Measurements from ENCODE around the gene CTPS1.

The CTPS1 gene

GRCh38 chr1:41025979-41026819 is 46.7 kb downstream of the CTPS1 start:
- DNase-seq = no peak

- no peak for DNase-seq
Measured at GRCh38 chr1:41028034-41028642, 48.6 kb downstream of the CTPS1 start.

GRCh38 chr1:41030872-41031616 is 51.5 kb downstream of the CTPS1 start:
- no peak for DNase-seq

DNA sequence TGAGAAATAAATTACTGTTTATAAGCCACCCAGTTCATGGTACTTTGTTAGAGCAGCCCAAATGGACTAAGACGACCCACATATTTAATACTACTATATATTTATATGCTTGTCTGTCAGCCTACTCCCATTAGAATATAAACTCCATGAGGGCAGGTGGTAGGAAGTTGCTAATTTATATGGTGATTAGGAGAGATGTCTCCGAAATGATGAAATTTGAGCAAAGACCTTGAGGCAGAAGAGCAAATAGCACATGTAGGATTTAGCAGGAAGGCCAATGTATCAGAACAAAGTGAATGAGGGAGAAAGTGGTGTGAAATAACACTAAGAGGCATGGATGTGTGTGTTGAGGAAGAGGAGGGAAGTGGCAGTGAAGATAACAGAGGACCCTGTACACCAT is 52.7 kb downstream of the CTPS1 start:
- no peak for DNase-seq

DNA sequence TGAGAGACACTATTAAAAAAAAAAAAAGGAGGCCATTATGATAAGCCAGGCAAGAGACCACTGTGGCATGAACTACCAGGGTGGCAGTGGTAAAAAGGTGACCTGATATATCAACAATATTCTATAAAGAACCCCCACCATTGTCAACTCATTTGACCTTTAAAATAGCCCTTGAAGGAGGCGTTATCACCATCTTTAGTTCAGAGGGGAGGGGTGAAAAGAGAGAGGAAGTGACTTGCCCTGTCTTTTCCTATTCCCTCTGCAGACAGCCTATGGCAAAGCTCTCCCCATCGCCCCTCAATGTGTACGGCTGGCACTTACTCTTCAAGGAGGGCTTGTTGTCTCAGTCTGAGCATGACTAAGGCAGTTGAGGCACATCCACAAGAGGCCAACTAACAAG is 53.8 kb downstream of the CTPS1 start:
- no peak for DNase-seq

GRCh38 chr1:41037116-41037903 is 57.8 kb downstream of the CTPS1 start:
- DNase-seq = no peak

GRCh38 chr1:41038110-41038509 is 58.6 kb downstream of the CTPS1 start:
- DNase-seq = no peak

GRCh38 chr1:41041614-41042270 is 62.2 kb downstream of the CTPS1 start:
- DNase-seq = peak; percentile 62 to 63

DNA sequence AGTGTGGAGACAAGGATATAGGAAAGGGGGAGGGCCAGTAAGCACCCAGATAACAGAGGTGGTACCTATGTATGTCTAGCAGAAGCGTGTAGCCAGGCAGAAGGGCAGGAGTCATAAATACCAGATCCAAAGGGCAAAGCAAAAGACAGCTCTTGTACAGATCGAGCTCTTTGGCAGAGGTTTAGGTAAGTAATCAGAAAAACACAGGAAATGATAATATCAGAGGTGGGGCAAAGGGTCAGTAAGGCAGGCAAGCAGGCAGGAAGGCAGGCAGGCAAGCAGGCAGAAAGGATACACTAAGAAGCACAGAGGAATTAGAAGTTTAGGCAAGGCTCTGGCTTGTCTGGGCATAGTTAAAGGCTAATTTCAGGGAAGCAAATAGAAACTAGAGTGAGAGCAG is 64.7 kb downstream of the CTPS1 start:
- DNase-seq = no peak

- no peak for DNase-seq
Measured at GRCh38 chr1:41045740-41046139, 66.2 kb downstream of the CTPS1 start.

GRCh38 chr1:41046347-41046775 is 66.9 kb downstream of the CTPS1 start:
- no peak for DNase-seq

- DNase-seq = no peak
Measured at GRCh38 chr1:41048540-41048939, 69.0 kb downstream of the CTPS1 start.

DNA sequence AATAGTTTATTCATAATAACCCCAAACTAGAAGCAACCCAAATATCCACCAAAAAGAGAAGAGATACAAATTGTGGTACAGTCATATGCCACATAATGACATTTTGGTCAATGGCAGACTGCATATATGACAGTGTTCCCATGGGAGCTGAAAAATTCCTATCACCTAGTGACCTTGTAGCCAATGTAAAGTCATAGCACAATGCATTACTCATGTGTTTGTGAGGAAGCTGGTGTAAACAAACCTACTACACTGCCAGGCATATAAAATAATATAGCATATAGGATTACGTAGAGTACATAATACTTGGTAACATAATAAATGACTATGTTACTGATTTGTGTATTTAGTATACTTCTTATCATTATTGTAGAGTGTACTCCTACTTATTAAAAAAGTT is 71.5 kb downstream of the CTPS1 start:
- no peak for DNase-seq

GRCh38 chr1:41053316-41053715 is 73.8 kb downstream of the CTPS1 start:
- DNase-seq = peak; percentile 60 to 81

GRCh38 chr1:41056907-41057306 is 77.4 kb downstream of the CTPS1 start:
- DNase-seq = no peak
